Omental fat pad (tissue), 4 donors: ENCODE data around the gene ANKRD44. TPM values are rescaled to one million over a fixed set of nuclear protein-coding genes. Genes with fewer than 3 reads are reported as not detected.

Source experiments
- ATAC-seq: fragments of 150-250 bp; one replicate; pipeline ENCODE4 v1.9.1; 2016; ENCODE audit warnings: mild to moderate bottlenecking, moderate library complexity; ENCODE audit not compliant: low FRiP score
- DNase-seq: peaks from one replicate; pipeline ENCODE4 v3.0.0-alpha.2; 2019; ENCODE audit warnings: low spot score
- CTCF ChIP-seq, 3 donors: fragments of 450-650 bp; IDR thresholded peaks; one replicate each; pipeline ENCODE4 v1.5.1; 2016 to 2017; ENCODE audit warnings: antibody characterized with exemption in 3 of 3, mild to moderate bottlenecking in 3 of 3, moderate library complexity in 2 of 3
- total RNA-seq, 4 donors: library from RNA; depleted of rRNA; stranded (reverse); fragments of >200 nt; gene quantifications; one replicate each; pipeline ENCODE4 v1.1.0, GENCODE V29; 2016

ANKRD44 gene
- total RNA-seq, 4 donors from 2014 or later = 18.4 to 56.3 (median 30.1) TPM

GRCh38 chr2:197107291-197108269 lies 203.0 kb downstream of the ANKRD44 start:
- no peak for DNase-seq
- no peak for TF ChIP-seq CTCF (IDR thresholded peaks at IDR 0.05)
- peak; percentile 28 for ATAC-seq

- DNase-seq (no peak), ATAC-seq (no peak)
- no peak for TF ChIP-seq CTCF (IDR thresholded peaks at IDR 0.05)
Measured at GRCh38 chr2:197103363-197103762, 207.2 kb downstream of the ANKRD44 start.

- ATAC-seq = no peak
- no peak for TF ChIP-seq CTCF (IDR thresholded peaks at IDR 0.05)
- DNase-seq = no peak
Measured at GRCh38 chr2:197102231-197102630, 208.3 kb downstream of the ANKRD44 start.

GRCh38 chr2:197101519-197101918 lies 209.1 kb downstream of the ANKRD44 start:
- no peak for TF ChIP-seq CTCF (IDR thresholded peaks at IDR 0.05)
- DNase-seq = no peak
- ATAC-seq = no peak

- ATAC-seq = peak; percentile 98
- no peak for TF ChIP-seq CTCF (IDR thresholded peaks at IDR 0.05)
- no peak for DNase-seq
Measured at GRCh38 chr2:197097578-197098366, 212.8 kb downstream of the ANKRD44 start.

GRCh38 chr2:197096649-197097048 lies 213.9 kb downstream of the ANKRD44 start:
- DNase-seq (no peak), ATAC-seq (no peak)
- TF ChIP-seq CTCF (IDR thresholded peaks at IDR 0.05) = no peak
